H9 (cell line): ENCODE measurements around the gene FKTN. TPM values are rescaled to one million over a fixed set of nuclear protein-coding genes. Genes with fewer than 3 reads are reported as not detected.

Experiments used
- DNase-seq: peaks from one replicate; pipeline ENCODE4 v3.0.0-alpha.2; 2017
- H2AFZ ChIP-seq: one replicate; pipeline ENCODE4 v1.6.1; 2013; ENCODE audit warnings: mild to moderate bottlenecking, low read length, control low read depth, moderate library complexity
- H2AK5ac ChIP-seq: 2 replicates; pipeline ENCODE4 v1.6.1; 2013; ENCODE audit warnings: low read length, control low read depth, mixed read lengths; ENCODE audit not compliant: insufficient read length
- H2BK120ac ChIP-seq: one replicate; pipeline ENCODE4 v1.6.1; 2013; ENCODE audit warnings: low read depth, mild to moderate bottlenecking, low read length, control low read depth, inconsistent platforms; ENCODE audit not compliant: poor library complexity, severe bottlenecking
- H2BK12ac ChIP-seq: 2 replicates; pipeline ENCODE4 v1.6.1; 2013; ENCODE audit warnings: low read length, control low read depth, mixed read lengths, low read depth; ENCODE audit not compliant: insufficient read length
- H2BK15ac ChIP-seq: 2 replicates; pipeline ENCODE4 v1.6.1; 2013; ENCODE audit warnings: low read depth, low read length, control low read depth
- H2BK20ac ChIP-seq: one replicate; pipeline ENCODE4 v1.6.1; 2013; ENCODE audit warnings: low read depth, mild to moderate bottlenecking, low read length, control low read depth, inconsistent platforms; ENCODE audit not compliant: poor library complexity, severe bottlenecking
- H2BK5ac ChIP-seq: 2 replicates; pipeline ENCODE4 v1.6.1; 2013; ENCODE audit warnings: low read length, control low read depth, mixed read lengths; ENCODE audit not compliant: insufficient read length
- H3K14ac ChIP-seq: 2 replicates; pipeline ENCODE4 v1.6.1; 2013; ENCODE audit warnings: low read length, control low read depth; ENCODE audit not compliant: insufficient read depth
- H3K18ac ChIP-seq: 2 replicates; pipeline ENCODE4 v1.6.1; 2013; ENCODE audit warnings: low read depth, mild to moderate bottlenecking, mixed read lengths, low read length, control low read depth; ENCODE audit not compliant: insufficient read length
- H3K23ac ChIP-seq: 2 replicates; pipeline ENCODE4 v1.6.1; 2013; ENCODE audit warnings: low read length, control low read depth, mixed read lengths, low read depth; ENCODE audit not compliant: insufficient read length
- H3K23me2 ChIP-seq: 2 replicates; pipeline ENCODE4 v1.6.1; 2013; ENCODE audit warnings: low read depth, mild to moderate bottlenecking, mixed read lengths, low read length, control low read depth; ENCODE audit not compliant: insufficient read length, poor library complexity, severe bottlenecking
- H3K27ac ChIP-seq: 2 replicates; pipeline ENCODE4 v1.5.1; 2013; ENCODE audit warnings: low read length, control low read depth, mixed read lengths, low read depth; ENCODE audit not compliant: insufficient read length
- H3K27me3 ChIP-seq: 2 replicates; pipeline ENCODE4 v1.6.1; 2013; ENCODE audit warnings: low read length, control low read depth, inconsistent platforms; ENCODE audit not compliant: insufficient read depth
- H3K4ac ChIP-seq: 2 replicates; pipeline ENCODE4 v1.6.1; 2013; ENCODE audit warnings: low read depth, mild to moderate bottlenecking, control low read depth, inconsistent platforms, low read length, moderate library complexity
- H3K4me1 ChIP-seq: 2 replicates; pipeline ENCODE4 v1.6.1; 2013; ENCODE audit warnings: low read length, control low read depth, inconsistent platforms; ENCODE audit not compliant: insufficient read depth
- H3K4me2 ChIP-seq: 2 replicates; pipeline ENCODE4 v1.6.1; 2013; ENCODE audit warnings: low read length, control low read depth, mixed read lengths; ENCODE audit not compliant: insufficient read length, insufficient read depth
- H3K56ac ChIP-seq: 2 replicates; pipeline ENCODE4 v1.6.1; 2013; ENCODE audit warnings: low read depth, mild to moderate bottlenecking, mixed read lengths, low read length, control low read depth; ENCODE audit not compliant: insufficient read length
- H3K79me1 ChIP-seq: 2 replicates; pipeline ENCODE4 v1.6.1; 2013; ENCODE audit warnings: low read depth, mild to moderate bottlenecking, moderate library complexity, low read length, control low read depth, inconsistent platforms; ENCODE audit not compliant: insufficient read depth, poor library complexity, severe bottlenecking
- H3K79me2 ChIP-seq: 2 replicates; pipeline ENCODE4 v1.6.1; 2013; ENCODE audit warnings: low read length, control low read depth, inconsistent platforms; ENCODE audit not compliant: insufficient read depth
- H3K9ac ChIP-seq: 2 replicates; pipeline ENCODE4 v1.6.1; 2013; ENCODE audit warnings: low read length, control low read depth, mixed read lengths; ENCODE audit not compliant: insufficient read length; ENCODE audit errors: extremely low read depth
- H3K9me3 ChIP-seq: one replicate; pipeline ENCODE4 v1.6.1; 2013; ENCODE audit warnings: low read depth, low read length, inconsistent platforms; ENCODE audit not compliant: control insufficient read depth
- H3T11ph ChIP-seq: one replicate; pipeline ENCODE4 v1.6.1; 2013; ENCODE audit warnings: mild to moderate bottlenecking, low read length, control low read depth, inconsistent platforms
- H4K20me1 ChIP-seq: one replicate; pipeline ENCODE4 v1.6.1; 2013; ENCODE audit not compliant: control insufficient read depth, insufficient read length, insufficient read depth
- H4K5ac ChIP-seq: 2 replicates; pipeline ENCODE4 v1.6.1; 2013; ENCODE audit warnings: low read depth, mild to moderate bottlenecking, mixed read lengths, low read length, control low read depth; ENCODE audit not compliant: insufficient read length
- H4K8ac ChIP-seq: replicated peaks from 2 replicates; pipeline ENCODE4 v1.6.1; 2013; ENCODE audit warnings: low read length, control low read depth, mixed read lengths, low read depth; ENCODE audit not compliant: insufficient read length
- H4K91ac ChIP-seq: 2 replicates; pipeline ENCODE4 v1.6.1; 2013; ENCODE audit warnings: low read depth, mild to moderate bottlenecking, moderate library complexity, mixed read lengths, low read length, control low read depth; ENCODE audit not compliant: insufficient read length
- H3K27ac Mint-ChIP-seq, 3 experiments: 2 replicates in 2 of 3; 3 replicates in 1 of 3; pipeline ENCODE4 v1.8.0; 2020 to 2021; ENCODE audit warnings: mixed read lengths in 3 of 3, mild to moderate bottlenecking in 1 of 3, moderate library complexity in 1 of 3
- H3K27me3 Mint-ChIP-seq: 2 replicates; pipeline ENCODE4 v1.8.0; 2021; ENCODE audit warnings: low read depth, mild to moderate bottlenecking, moderate library complexity, mixed read lengths
- H3K36me3 Mint-ChIP-seq, 3 experiments: 2 replicates in 2 of 3; 3 replicates in 1 of 3; pipeline ENCODE4 v1.8.0; 2020 to 2021; ENCODE audit warnings: low read depth in 3 of 3, mixed read lengths in 3 of 3; ENCODE audit not compliant: insufficient read depth in 1 of 3
- H3K4me1 Mint-ChIP-seq, 2 experiments: 2 replicates each; pipeline ENCODE4 v1.8.0; 2020; ENCODE audit warnings: mixed read lengths in 2 of 2
- H3K4me3 Mint-ChIP-seq, 2 experiments: 2 replicates in 1 of 2; 3 replicates in 1 of 2; pipeline ENCODE4 v1.8.0; 2020 to 2021; ENCODE audit warnings: mild to moderate bottlenecking in 2 of 2, mixed read lengths in 2 of 2, moderate library complexity in 1 of 2
- H3K9me3 Mint-ChIP-seq, 2 experiments: 2 replicates in 1 of 2; 3 replicates in 1 of 2; pipeline ENCODE4 v1.8.0; 2020; ENCODE audit warnings: mild to moderate bottlenecking in 2 of 2, mixed read lengths in 2 of 2, moderate library complexity in 1 of 2
- WGBS: extraction: QIAGEN DNeasy Blood & Tissue Kit; methylation state at CpG from one replicate; pipeline ENCODE4 v1.1.7; 2013; ENCODE audit warnings: missing lambda C conversion rate, low lambda C conversion rate, mixed read lengths; ENCODE audit not compliant: insufficient read length; ENCODE audit errors: extremely low coverage; 5-methylcytosine and 5-hydroxymethylcytosine counted together
- total RNA-seq: library from RNA; stranded (reverse); gene quantifications from 2 replicates; pipeline ENCODE4 v1.2.1, GENCODE V29; 2021
- TF ChIP-seq, protein P1 (sequence below): fragments of 200-600 bp; sonication (generic); conservative IDR thresholded peaks from 3 replicates; pipeline ENCODE4 v1.8.0; 2021; ENCODE audit warnings: antibody characterized with exemption, mild to moderate bottlenecking

FKTN gene
- total RNA-seq, 1 experiment from 2014 or later: 14.3 TPM

DNA sequence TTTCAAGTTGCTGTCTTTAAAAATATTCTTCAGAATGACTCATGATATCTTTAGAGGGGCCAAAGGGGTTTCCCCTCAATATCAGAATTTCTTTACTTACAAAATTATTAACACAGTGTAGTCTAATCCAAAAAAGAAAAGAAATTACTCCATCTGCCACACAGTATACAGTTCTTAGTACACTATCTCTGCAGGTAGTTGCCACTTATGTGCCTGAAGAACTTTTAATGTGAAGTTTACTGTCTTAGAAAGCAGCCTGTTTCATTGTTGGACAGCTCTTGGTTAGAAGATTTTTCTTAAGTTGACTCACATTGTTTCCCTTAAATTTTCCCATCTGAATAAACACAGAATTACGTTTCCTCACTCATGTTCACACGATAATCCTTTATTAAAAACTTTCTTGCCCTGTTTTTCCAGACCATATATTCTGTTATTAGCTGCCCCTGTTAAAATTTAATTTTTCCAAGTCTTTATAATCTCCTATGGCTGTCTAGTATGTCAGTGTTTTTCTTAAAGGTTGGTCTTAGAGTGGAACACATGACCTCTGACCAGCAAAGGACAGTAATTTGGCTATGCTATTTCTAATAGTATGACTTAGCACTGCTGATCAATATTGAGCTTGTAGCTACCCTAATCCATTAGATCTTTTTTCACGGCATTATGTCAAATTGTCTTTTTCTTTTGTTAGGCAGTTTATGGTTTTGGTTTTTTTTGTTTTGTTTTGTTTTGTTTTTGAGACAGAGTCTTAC is 21.8 kb upstream of the FKTN start:
- TF ChIP-seq, protein P1, sequence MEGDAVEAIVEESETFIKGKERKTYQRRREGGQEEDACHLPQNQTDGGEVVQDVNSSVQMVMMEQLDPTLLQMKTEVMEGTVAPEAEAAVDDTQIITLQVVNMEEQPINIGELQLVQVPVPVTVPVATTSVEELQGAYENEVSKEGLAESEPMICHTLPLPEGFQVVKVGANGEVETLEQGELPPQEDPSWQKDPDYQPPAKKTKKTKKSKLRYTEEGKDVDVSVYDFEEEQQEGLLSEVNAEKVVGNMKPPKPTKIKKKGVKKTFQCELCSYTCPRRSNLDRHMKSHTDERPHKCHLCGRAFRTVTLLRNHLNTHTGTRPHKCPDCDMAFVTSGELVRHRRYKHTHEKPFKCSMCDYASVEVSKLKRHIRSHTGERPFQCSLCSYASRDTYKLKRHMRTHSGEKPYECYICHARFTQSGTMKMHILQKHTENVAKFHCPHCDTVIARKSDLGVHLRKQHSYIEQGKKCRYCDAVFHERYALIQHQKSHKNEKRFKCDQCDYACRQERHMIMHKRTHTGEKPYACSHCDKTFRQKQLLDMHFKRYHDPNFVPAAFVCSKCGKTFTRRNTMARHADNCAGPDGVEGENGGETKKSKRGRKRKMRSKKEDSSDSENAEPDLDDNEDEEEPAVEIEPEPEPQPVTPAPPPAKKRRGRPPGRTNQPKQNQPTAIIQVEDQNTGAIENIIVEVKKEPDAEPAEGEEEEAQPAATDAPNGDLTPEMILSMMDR: no peak
- Histone ChIP-seq H4K8ac (no peak overlapping the region), H3K18ac (no peak overlapping the region), H3K4me1 (no peaks in the 10 kb centered on the region), H4K91ac (no peak overlapping the region), H3K27ac (no peak overlapping the region), H3K23me2 (no peaks in the 10 kb centered on the region), H3K14ac (no peak overlapping the region), H3K9ac (no peak overlapping the region), H4K5ac (no peak overlapping the region), H2BK15ac (no peak overlapping the region), H3K56ac (no peak overlapping the region), H3K79me1 (no peaks in the 10 kb centered on the region), H4K20me1 (no peaks in the 10 kb centered on the region), H2AFZ (no peak overlapping the region), H2AK5ac (no peak overlapping the region), H3K23ac (no peak overlapping the region), H3K4ac (no peak overlapping the region), H3K27me3 (no peaks in the 10 kb centered on the region), H3K9me3 (no peaks in the 10 kb centered on the region), H3T11ph (no peak overlapping the region), H3K79me2 (no peaks in the 10 kb centered on the region), H2BK120ac (no peak overlapping the region), H2BK20ac (no peak overlapping the region), H2BK12ac (no peak overlapping the region), H2BK5ac (no peak overlapping the region), H3K4me2 (no peak overlapping the region)
- no peak for DNase-seq
- no CpG with 5 or more reads among the region's 3 CpGs for WGBS
- Mint-ChIP-seq H3K9me3 (no peaks in the 10 kb centered on the region), H3K27ac (no peak overlapping the region; a peak in 1 of 7 replicates), H3K4me3 (no peak overlapping the region), H3K27me3 (no peaks in the 10 kb centered on the region), H3K36me3 (peaks cover 0 to 12% (median 0%) of the 10 kb centered on the region in 3 experiments; a peak in 3 of 7 replicates), H3K4me1 (no peaks in the 10 kb centered on the region)
